GM21381 (cell line): ENCODE measurements around the gene ALKBH8.

Experiments used
- ATAC-seq: cut with Tn5 transposase; IDR thresholded peaks from one replicate; pipeline ENCODE4 v1.9.1; 2021; ENCODE audit warnings: mild to moderate bottlenecking, moderate library complexity; ENCODE audit not compliant: unreplicated experiment

Gene ALKBH8, protein sequence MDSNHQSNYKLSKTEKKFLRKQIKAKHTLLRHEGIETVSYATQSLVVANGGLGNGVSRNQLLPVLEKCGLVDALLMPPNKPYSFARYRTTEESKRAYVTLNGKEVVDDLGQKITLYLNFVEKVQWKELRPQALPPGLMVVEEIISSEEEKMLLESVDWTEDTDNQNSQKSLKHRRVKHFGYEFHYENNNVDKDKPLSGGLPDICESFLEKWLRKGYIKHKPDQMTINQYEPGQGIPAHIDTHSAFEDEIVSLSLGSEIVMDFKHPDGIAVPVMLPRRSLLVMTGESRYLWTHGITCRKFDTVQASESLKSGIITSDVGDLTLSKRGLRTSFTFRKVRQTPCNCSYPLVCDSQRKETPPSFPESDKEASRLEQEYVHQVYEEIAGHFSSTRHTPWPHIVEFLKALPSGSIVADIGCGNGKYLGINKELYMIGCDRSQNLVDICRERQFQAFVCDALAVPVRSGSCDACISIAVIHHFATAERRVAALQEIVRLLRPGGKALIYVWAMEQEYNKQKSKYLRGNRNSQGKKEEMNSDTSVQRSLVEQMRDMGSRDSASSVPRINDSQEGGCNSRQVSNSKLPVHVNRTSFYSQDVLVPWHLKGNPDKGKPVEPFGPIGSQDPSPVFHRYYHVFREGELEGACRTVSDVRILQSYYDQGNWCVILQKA

DNA sequence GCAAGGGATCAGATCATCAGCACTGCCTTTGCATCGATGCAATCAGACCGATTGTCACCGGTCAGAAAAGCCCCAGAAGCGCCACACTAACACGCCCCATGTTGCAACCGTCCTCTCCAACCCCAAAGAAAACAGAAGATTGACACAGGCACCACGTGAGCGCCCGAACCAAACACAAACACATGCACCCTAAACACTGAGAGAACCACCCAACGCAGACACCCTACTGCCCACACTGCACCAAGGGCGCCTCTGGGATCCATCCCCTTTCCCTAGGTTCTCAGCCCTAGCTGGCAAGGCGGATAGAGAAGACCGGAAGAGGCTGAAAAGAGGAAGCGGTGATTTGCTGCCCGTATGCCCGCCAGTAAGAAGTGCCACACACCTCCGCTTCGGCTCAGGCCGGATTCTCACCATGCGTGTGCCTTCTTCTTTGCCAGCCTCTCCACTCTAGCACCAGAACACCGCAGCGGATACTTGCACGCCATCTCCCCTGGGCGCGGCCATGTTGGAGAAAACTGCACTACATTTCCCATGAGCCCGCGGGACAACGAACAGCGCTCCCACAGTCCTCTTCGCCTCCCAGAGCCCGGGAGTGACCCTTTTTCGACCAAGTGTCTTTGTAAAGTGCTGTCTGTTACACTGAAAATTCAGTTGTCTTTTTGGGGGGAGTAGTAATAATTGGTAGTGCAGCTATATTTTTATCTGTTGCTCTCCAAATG is at the start of gene ALKBH8:
TSS of gene ALKBH8 (minus strand) at position 517 of the 719 bp plus-strand sequence. CDS start 4,842 bp downstream, outside the sequence.
- ATAC-seq, result peak; percentile 77

DNA sequence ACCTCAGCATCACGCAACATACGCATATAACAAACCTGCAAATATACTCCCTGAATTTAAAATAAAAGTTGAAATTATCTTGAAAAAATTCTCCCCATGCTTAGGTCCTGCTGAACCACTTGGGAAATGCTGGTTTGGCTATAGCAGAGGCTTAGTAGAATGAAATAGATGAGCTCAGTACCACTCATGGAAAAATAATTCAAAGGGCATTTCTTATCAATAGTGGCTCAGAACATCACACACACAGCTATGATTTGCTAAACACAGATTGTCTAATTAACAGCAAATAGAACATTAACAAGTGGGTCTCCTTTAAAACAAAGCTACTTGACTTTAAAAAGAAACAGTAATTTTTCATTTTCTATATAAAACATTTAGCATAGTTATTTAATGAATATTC is 46.9 kb upstream of the ALKBH8 start:
- no peak for ATAC-seq

DNA sequence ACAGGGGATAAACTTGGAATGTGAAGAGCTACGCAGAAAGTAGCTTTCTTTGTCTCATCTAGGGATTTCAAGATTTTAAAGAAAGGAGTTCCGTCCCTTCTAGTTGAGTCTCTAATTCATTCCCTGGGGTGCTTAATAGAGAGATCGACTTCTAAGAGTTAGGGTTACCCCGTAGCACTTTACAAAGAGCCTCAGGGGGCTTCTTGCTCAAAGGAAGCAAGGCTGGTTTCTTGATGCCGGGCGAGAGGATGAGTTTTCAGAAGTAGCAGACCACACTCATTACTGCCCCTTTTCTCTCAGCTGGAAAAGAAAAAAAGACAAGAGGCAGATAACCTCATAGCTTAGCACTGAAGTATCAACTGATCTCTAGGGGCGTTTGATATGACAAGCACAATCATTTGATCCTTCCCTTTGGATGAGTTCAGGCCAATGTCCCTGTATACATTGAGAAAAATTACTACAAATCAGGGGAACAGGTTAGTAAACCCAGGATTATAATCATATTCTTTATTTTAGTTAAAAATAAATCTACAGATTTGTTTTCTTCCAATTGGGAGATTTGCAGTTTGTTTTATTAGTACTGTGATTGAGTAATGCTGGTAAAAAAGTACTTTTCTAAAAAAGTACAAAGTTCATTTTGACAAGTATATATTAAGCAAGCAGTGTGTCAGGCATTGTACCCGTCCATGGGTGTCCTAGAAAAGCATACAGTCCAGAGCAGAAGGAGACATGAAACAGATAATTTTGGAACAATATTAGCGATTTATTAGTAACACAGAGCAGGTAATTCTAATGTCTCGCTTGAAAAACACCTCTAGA is 44.1 kb upstream of the ALKBH8 start:
- ATAC-seq, result no peak

DNA sequence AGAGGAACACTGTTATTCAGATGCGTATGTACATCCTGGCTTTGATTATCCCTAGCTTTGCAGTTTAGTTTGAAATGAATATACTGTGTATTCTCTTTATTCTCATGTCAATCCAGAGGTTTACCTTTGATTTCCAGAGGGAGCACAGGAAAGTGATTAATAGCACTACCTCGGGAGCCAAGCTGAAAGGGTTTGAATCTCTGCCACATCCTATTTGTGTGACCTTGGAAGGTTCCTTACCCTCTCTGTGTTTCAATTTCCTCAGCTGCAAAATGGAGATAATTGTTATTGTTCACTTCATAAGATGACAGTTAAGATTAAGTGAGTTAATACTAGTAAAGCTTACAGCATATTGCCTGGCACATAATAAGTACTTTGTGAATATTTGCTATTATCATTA is 43.3 kb upstream of the ALKBH8 start:
- no peak for ATAC-seq

DNA sequence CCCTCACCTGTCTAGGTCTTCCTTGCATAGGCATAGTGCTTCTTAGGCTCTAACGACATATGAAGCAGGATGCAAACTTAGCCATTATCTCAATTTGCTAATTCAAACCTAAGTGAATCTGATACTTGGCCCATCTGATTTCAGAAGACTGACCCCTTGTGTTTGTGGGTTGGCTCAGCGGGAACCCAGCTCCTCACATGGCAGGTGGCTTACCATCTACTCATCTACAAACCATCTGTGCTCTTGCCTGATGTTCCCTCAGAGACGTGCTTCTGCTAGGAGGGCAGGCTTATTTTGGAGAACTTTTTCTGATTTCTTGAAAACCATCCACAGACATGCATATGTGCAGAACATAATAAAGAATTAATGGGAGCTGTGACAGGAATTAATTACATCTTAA is 40.6 kb upstream of the ALKBH8 start:
- no peak for ATAC-seq

DNA sequence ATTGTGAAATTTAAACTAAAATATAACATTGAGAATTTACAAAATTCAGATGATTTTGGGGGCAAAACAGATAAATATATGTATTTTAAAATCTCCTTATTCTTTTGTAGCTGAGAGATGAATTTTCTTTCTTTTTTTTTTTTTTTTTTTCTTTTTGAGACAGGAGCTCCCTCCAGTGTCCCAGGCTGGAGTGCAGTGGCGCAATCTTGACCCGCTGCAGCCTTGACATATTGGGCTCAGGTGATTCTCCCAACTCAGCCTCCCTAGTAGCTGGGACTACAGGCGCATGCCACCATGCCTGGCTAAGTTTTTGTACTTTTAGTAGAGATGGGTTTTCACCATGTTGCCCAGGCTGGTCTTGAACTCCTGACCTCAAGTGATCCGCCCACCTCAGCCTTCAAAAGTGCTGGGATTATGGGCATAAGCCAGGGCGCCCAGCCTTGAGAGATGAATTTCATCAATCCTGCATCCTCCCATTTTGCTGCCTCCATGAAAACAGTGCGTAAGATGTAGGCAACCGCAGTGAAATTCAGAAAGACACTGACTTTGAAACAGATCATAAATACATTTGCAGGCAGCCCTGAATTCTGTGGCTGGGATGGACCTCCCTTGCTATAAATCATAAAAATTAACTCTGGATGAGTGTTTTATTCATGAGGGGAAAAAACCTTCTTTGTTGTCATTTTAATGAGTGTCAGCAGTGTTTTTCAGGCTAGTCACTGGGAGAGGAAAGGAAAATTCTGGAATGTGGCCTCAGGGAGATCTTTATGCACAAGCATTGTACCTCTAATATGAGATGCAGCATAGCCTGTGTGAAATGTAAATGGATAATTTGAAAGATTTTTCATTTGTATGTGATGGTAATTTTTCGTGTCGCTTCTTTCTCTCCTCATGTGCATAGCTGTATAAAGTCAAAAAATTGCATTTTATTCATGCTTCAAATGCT is 39.8 kb upstream of the ALKBH8 start:
- ATAC-seq, result no peak

DNA sequence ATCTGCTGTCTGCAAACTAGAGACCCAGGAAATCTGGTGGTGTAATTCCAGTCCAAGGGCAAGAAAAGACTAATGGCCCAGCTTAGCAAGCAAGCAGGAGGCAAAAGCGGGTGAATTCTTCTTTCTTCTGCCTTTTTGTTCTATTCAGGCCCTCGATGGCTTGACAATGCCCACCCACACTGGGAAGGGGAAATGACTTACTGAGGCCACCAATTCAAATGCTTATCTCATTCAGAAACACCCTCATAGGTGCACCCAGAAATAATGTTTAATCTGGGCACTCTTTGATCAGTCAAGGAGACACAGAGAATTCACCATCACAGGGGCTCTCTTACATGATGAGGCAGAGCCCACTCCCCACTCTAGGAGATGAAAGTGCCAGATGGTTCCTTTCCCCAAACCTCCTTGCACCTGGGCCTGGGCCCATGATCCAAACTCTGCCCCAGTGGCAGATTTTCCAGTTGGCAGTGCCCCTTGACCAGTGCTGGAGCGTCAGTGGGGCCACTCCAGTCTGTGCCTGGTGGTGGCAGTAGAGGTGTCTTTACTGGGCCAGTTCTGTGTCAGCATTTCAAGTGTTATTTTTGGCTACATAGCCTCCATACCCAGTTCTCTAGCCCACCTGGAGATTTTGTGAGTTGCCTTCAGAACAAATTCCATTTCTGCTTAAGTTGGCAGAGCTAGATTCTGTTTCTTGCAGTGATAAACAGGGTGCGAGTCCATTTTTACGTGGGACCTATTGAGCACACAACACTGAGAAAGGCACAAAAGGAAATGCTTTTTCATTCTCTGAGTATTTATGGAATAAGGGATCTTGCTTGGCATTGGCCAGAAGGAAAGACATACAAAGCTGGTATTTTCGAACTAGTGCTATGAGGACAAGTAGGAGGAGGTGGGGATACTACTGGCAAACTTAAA is 32.9 kb upstream of the ALKBH8 start:
- ATAC-seq, result peak; percentile 74

DNA sequence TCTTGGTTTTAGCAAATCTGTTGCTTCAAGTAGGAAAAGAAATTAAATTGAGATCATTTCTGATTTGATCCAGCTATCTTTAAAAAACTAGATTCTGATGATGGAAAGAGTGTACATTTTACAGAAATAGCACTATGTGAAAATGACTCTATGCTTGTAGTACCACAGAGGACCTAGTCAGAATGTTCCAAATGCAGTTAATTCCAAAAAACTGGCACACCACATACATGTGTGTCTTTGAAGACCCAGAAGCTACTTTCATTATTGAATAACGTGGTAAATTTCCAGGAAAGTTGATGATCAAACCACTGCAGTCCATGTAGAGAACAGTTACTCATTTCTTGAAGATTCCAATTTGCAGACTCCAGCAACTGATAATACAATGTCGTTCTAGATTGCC is 29.2 kb upstream of the ALKBH8 start:
- ATAC-seq, result no peak

DNA sequence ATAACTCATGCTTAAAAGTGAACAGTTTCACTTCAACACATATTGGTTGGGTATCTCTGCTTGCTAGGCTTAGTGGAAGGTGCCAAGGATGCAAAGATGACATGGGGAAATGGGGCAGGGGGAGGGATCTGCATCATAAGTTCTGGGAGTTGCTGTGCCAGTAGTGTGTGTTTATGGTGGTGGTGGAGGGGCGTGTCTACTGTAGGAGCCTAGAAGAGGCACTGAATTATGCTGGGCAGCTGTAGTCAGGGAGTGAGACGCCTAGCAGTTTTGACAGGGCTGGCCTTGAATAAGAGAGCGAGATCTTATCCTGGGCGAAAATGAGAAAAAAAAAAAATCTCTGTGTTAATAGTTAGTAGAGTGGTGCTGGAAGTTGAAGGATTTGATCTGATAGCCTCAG is 28.4 kb upstream of the ALKBH8 start:
- ATAC-seq, result no peak

DNA sequence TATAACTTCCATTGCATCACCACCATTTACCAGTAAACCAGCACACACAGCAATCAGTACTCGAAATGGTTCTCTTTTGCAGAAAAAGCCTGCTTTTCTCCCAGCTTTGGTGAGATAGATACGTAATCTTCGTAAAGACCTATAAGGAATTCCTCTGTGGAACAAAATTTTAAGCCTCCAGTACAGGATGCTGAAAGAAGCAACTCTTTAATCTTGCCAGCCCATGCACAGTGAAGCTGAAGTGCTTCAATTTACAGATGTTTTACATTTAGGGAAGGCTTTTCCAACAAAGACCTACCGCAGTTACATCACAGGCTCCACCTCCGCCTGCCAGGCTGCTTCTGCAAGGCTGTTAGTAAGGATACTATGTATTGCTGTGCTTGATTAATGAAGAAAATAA is 27.3 kb upstream of the ALKBH8 start:
- ATAC-seq, result no peak

DNA sequence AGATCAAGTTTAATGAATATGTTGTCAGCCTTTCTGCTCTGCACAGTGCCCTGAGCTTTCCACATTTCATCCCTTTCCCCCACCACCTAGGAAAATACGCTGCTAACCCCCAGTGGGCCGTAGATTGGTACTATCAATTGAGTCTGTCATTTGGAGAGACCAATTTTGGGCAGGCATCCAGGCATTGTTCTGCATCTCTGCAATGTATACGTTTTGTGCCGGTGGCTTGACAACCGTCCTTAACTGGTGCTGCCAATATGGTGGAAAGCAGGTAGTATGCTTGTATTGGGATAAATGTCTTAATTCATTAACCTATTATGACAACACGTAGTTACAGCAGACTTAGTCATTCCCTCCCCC is 26.7 kb upstream of the ALKBH8 start:
- ATAC-seq, result no peak

DNA sequence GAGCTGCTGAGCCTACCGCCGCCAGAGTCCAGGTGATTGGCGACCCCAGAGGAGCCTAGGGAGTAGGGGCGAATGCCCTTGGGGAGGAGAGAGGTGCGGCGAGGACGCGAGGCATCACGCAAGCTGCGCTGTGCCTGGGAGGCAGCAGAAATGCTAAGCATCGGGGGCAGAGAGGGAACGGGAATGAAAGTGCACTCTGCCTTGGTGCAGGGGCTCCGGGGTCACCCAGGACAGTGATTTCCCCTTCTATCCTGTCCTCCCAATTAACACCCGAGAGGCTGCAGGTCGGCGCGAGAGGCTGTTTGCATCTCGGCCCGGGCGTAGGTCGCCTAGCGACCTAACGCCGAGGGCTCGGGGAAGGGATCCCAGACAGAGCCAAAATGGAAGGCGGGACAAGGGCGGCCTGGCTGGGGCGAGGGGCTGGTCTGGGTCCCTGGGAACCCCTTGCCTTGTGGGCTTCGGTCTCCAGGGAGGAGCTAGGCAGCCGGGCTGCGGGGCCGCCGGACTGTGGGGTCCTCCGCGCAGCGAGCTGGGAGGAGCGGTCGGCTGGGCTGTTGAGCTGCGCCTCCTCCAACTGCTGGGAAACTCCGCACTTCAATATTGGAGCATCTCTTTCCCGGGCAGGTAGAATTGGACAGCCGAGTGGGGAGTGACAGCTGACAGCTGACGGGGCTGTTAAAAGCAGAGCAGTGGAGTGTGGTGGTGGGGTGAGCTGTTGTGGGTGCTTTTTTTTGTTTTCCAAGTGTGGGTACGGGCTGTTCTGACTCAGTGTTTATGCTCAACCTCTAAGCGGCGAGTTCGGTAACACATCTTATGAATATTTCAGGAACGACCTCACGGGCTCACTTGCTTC is 26.1 kb upstream of the ALKBH8 start:
- peak; percentile 29 for ATAC-seq

DNA sequence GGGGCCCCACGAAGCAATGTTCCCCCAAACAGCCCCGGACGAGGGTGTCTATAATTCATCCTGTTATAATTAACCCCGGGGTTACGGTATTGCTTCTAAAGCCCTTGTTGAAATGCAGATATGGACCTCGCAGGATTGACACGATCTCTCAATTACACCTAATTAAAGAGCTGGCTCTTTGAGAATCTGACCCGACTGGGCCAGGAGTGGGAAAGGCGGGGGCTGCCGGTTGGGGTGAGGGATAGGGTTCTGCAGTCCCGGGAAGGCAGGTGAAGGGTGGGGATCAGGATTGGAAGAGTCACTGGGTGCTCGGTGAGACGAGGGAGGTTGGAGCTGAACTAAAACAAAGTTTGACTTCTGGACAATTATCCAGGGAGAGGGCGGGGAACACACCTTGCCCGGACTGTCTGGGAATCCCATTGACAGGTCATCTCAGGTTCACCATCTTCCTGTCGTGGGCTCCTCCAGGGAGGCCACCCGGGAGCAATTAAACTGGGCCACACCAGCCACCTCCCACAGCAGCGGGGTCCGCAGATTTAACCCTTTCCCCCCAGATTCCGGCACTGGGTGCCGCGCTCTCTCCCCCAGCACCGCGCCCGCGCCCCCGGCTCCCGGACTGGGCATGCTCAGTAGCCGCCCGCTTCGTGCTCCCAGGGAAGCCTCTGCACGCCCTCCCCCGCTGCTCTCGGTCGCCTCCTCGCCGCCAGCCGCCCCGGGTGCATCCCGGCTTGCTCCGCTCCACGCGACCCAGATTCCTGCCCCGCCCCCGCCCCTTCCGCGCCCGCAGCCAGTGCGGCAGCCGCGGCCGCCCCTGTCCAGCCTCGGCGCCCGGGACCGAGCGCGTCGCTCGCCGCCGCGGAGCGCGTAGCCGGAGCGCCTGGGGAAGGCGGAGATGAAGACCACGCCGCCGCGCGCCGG is 25.2 kb upstream of the ALKBH8 start, which contains the start of gene ELMOD1:
TSS of gene ELMOD1 (plus strand) at position 688 of the 918 bp plus-strand sequence. CDS start 27,043 bp downstream, outside the sequence.
- ATAC-seq, result peak; percentile 57

DNA sequence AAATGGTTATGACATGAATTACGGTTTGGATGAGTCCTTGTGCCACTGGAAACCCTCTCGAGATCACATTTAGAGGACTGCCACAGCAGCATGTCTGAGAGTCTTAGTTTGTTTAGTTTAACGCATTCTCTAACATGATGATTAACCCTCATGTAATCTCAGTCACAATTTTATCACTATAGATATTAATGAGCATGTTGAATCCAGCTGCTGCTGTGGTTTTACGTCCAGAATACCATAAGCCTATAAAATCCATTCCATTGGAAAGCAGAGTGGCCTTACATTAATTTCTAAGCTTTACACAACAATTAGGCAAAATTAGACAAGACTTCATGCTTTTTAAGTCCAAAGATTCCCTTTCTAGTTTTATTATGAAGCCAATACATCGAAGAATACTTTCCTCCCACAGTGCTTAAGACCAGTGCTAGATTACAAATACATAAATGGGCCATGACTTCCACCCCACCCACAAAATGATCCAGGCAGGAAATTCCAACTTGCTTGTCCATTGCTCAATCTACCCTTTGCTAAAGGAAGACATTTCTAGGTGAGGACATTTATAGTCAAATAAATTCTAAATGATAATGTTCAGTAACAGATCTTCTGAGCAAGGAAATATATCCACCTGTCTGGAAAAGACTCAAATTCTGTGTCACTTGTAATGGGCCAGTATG is 21.9 kb upstream of the ALKBH8 start:
- no peak for ATAC-seq

DNA sequence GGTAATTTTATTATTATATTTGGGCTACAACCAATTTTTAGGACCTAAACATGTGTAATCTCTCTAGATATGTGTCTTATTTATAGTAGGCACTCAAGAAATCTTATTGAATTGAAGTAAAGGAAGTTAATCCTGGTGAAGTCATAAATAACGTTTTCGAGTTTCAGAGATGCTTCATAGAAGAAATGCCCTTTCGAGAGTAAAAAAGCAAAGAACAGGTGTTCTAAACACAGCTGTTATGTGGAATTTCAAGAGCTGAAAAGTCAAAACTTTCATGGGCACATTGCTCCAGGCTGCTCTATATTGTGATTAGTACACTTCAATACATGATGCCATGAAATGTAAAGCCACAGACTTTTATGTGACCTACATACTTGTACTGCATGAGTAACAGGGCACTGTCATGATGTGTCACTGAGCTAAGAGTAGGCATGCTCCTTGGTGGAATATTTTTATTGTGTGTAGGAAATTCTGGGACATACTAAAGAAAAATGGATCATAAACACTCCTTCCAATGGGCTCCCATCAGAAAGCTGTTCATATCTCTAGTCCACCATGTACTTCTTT is 18.2 kb upstream of the ALKBH8 start:
- ATAC-seq, result no peak

DNA sequence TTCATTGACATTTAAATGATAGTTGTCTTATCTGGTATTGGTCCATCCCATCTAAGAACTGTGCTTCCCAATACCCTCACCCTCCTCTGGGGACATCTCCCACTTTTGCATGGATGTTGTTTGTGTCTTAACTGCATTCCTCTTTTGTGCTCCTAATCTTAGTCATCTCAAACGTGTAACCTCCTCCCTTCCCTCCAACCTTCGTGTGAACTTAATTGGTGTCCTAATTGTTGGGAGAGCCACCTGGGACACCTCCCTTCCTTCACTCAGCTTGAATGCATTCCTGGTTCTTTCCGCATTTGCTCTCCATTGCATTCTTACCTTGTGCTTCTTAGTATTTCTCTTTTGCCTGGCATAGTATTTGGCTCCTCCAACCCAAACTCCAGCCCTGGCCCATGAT is 15.6 kb upstream of the ALKBH8 start:
- no peak for ATAC-seq
